SK-N-SH (cell line): Measurements from ENCODE around the gene MNDA.
"Not testable (repeated sequence)": the region's sequence is repeated elsewhere in the genome, so short reads cannot be mapped to it uniquely, and the experiment has no call there.

Experiments used
- EZH2phosphoT487 ChIP-seq: fragments of 200-600 bp; sonication (generic); IDR thresholded peaks from 2 replicates; pipeline ENCODE4 v1.6.1; 2017; ENCODE audit warnings: low read depth, mixed run types, mild to moderate bottlenecking, antibody characterized with exemption, moderate library complexity, borderline replicate concordance
- FOXJ3 ChIP-seq: sonication (generic); formaldehyde crosslinking; IDR thresholded peaks from 2 replicates; pipeline ENCODE4 v1.5.1; 2020; ENCODE audit warnings: mild to moderate bottlenecking, missing genetic modification reagents
- MXI1 ChIP-seq: IDR thresholded peaks from 2 replicates; pipeline ENCODE4 v1.6.1; 2012; ENCODE audit warnings: mild to moderate bottlenecking, low read depth, low read length, improper control_type of control experiment
- TF ChIP-seq, protein P1 (sequence below): fragments of 200-600 bp; sonication (generic); IDR thresholded peaks from 2 replicates; pipeline ENCODE4 v1.6.1; 2017; ENCODE audit warnings: antibody characterized with exemption, mild to moderate bottlenecking, moderate library complexity

DNA sequence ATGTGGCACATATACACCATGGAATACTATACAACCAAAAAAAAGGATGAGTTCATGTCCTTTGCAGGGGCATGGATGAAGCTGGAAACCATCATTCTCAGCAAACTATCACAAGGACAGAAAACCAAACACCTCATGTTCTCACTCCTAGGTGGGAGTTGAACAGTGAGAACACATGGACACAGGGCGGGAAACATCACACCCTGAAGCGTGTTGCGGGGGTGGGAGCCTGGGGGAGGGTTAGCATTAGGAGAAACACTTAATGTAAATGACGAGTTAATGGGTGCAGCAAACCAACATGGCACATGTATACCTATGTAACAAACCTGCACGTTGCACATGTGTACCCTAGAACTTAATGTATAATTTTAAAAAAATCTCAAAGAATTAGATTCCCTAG, 39.3 kb downstream of the MNDA start:
- TF ChIP-seq FOXJ3, MXI1, EZH2phosphoT487: not testable (repeated sequence)
- TF ChIP-seq, protein P1, sequence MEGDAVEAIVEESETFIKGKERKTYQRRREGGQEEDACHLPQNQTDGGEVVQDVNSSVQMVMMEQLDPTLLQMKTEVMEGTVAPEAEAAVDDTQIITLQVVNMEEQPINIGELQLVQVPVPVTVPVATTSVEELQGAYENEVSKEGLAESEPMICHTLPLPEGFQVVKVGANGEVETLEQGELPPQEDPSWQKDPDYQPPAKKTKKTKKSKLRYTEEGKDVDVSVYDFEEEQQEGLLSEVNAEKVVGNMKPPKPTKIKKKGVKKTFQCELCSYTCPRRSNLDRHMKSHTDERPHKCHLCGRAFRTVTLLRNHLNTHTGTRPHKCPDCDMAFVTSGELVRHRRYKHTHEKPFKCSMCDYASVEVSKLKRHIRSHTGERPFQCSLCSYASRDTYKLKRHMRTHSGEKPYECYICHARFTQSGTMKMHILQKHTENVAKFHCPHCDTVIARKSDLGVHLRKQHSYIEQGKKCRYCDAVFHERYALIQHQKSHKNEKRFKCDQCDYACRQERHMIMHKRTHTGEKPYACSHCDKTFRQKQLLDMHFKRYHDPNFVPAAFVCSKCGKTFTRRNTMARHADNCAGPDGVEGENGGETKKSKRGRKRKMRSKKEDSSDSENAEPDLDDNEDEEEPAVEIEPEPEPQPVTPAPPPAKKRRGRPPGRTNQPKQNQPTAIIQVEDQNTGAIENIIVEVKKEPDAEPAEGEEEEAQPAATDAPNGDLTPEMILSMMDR: not testable (repeated sequence)
